GM18507 (cell line): ENCODE measurements around the gene CARM1.
"Not testable (repeated sequence)": the region's sequence is repeated elsewhere in the genome, so short reads cannot be mapped to it uniquely, and the experiment has no call there.

ENCODE experiments used
- DNase-seq: peaks from one replicate; pipeline ENCODE4 v3.0.0; 2011; ENCODE audit warnings: low read depth; ENCODE audit not compliant: insufficient read length; ENCODE audit errors: extremely low spot score
- FAIRE-seq: peaks from 2 replicates; lab custom pipeline; 2011; peaks lifted over from hg19 to GRCh38; lab: Jason Lieb, UNC

Gene CARM1

GRCh38 chr19:10870955-10871603 is at the start of gene CARM1:
TSS of gene CARM1 (plus strand) at chr19:10871553. CDS start at chr19:10871703, 150 bp downstream.
- DNase-seq (peak; percentile 92), FAIRE-seq (peak; percentile 91)

- DNase-seq, result no peak
- FAIRE-seq, result no peak
These were observed 47.7 kb upstream of the CARM1 start for GRCh38 chr19:10823690-10824089.

- DNase-seq (no peak), FAIRE-seq (no peak)
These were observed 45.1 kb upstream of the CARM1 start for GRCh38 chr19:10826231-10826630.

- FAIRE-seq, result no peak
These were observed 44.5 kb upstream of the CARM1 start for GRCh38 chr19:10826846-10827245.

GRCh38 chr19:10828981-10829821 is 42.2 kb upstream of the CARM1 start:
- DNase-seq, result no peak
- FAIRE-seq, result no peak

More at GRCh38 chr19:10826846-10827245, 44.5 kb upstream of the CARM1 start:
- no peak for DNase-seq

GRCh38 chr19:10829967-10830366 is 41.4 kb upstream of the CARM1 start:
- DNase-seq, result no peak
- FAIRE-seq, result no peak

GRCh38 chr19:10830370-10830769 is 41.0 kb upstream of the CARM1 start:
- no peak for FAIRE-seq
- no peak for DNase-seq

- DNase-seq (no peak), FAIRE-seq (no peak)
These were observed 40.2 kb upstream of the CARM1 start for GRCh38 chr19:10830931-10831779.

- DNase-seq, result no peak
- FAIRE-seq, result no peak
These were observed 39.1 kb upstream of the CARM1 start for GRCh38 chr19:10831987-10832938.

GRCh38 chr19:10832939-10833296 is 38.4 kb upstream of the CARM1 start:
- FAIRE-seq (no peak), DNase-seq (no peak)

GRCh38 chr19:10835089-10835753 is 36.1 kb upstream of the CARM1 start:
- no peak for DNase-seq
- no peak for FAIRE-seq

- FAIRE-seq, result peak; percentile 95
These were observed 35.4 kb upstream of the CARM1 start, which contains the start of gene TMED1 for GRCh38 chr19:10835754-10836478. TSS of gene TMED1 (minus strand) at chr19:10836212. CDS start at chr19:10836191, 21 bp downstream.

GRCh38 chr19:10836479-10837330 is 34.6 kb upstream of the CARM1 start:
- no peak for FAIRE-seq
- DNase-seq, result peak; percentile 74

More at GRCh38 chr19:10835754-10836478, 35.4 kb upstream of the CARM1 start, which contains the start of gene TMED1:
- peak; percentile 97 for DNase-seq

- DNase-seq, FAIRE-seq: not testable (repeated sequence)
These were observed 33.7 kb upstream of the CARM1 start for GRCh38 chr19:10837649-10838048.

GRCh38 chr19:10838377-10838776 is 33.0 kb upstream of the CARM1 start:
- FAIRE-seq (no peak), DNase-seq (no peak)

GRCh38 chr19:10839114-10840050 is 32.0 kb upstream of the CARM1 start:
- FAIRE-seq (no peak), DNase-seq (no peak)
